GM18909 (cell line): ENCODE measurements around the gene ST3GAL6.

Source experiments
- ATAC-seq: cut with Tn5 transposase; IDR thresholded peaks from one replicate; pipeline ENCODE4 v1.9.1; 2021; ENCODE audit warnings: mild to moderate bottlenecking; ENCODE audit not compliant: unreplicated experiment, poor library complexity

The ST3GAL6 gene

GRCh38 chr3:98737301-98737700 lies 25.8 kb upstream of the ST3GAL6 start:
- ATAC-seq, result no peak

DNA sequence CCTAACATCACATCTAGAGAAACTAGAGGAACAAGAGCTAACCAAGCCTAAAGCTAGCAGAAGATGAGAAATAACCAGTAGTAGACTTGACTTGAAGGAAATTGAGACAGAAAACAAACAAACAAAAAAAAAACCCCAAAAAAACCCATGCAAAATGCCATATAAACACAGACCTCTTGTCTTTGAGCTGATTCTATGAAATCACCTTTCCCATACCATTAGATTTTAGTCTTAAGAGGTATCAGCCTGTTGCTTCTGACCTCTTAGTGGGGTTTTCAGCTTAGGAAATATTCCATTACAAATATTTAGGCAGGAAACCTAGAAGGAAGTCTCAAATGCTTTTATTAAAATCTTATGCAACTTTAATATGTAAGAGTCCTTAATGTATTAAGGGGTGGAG lies 23.9 kb upstream of the ST3GAL6 start:
- no peak for ATAC-seq

DNA sequence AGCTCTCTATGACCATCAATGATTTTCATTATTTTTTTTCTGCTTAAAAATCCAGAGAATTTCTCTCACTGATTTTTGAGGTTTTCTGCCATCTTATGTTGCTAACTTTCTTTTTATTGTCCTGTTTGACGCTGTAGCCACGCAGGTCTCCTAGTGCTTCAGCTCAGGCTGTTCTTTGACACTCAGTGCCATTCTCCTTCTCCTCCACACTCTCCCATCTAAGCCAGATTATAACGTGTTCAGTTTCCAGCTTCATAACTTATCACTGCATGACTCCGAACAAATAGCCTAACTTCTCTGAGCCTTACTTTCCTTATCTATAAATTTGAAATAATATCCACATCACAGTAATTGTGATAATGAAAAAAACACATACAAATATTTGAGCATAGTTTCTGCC lies 22.8 kb upstream of the ST3GAL6 start:
- ATAC-seq, result no peak

DNA sequence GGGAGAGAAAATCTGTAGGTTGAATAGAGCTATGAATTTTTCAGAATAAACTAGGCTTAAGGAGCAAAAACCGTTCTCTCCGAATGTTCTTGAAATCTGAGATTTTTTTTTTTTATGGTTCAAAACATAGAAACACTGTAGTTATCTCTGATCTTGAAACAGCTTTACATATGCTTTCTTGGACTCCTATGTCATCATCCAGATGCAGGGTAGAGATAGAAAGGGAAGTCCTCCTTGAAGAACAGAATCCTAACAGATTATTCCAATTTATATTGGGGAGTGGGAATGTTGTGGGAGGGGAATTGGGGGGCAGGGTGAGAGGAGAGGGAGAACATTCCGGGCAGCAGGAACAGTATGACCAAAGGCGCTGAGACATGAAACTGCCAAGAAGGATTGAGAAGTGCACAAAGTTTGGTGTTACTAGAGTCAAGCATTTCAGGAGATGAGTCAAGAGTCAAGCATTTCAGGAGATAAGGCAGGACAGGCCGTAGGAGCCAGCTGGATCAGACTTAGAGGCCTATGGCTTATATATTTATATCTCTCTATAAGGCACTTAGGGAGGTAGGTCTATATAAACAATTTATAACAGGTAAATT lies 21.9 kb upstream of the ST3GAL6 start:
- ATAC-seq, result no peak

DNA sequence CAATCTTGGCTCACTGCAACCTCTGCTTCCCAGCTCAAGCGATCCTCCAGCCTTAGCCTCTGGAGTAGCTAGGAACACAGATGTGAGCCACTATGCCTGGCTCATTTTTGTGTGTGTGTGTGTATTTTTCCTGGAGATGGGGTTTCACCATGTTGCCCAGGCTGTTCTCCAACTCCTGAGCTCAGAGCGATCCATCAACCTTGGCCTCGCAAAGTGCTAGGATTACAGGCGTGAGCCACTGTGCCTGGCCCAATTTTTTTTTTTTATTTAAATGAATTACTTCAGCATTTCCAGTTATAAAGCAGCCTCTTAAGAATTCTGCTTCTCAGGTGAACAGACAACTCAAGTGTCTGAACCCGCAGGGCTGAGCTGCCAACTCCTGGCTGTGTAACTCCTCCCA lies 20.1 kb upstream of the ST3GAL6 start:
- no peak for ATAC-seq

GRCh38 chr3:98744283-98744682 lies 18.9 kb upstream of the ST3GAL6 start:
- no peak for ATAC-seq

GRCh38 chr3:98745718-98746117 lies 17.4 kb upstream of the ST3GAL6 start:
- peak; percentile 15 for ATAC-seq

GRCh38 chr3:98746122-98746521 lies 17.0 kb upstream of the ST3GAL6 start:
- ATAC-seq, result no peak

DNA sequence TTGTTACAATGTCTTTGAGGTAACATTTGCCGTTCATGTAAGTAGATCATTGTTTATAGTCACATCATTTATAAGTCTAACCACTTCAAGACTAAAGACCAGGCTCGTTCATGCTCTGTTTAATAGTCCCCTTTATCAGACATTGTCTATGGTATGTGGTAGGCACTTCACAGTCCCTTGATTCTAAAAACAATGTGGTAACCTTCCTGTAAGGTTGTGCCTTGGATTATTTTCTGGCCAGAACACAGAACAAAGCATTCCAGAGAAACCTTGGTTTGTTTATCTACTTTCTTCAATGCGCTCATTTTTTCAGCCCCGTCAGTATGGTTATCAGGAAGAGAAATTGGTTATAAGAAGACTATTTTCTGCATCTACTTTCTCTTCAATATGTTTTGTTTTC lies 16.3 kb upstream of the ST3GAL6 start:
- no peak for ATAC-seq

DNA sequence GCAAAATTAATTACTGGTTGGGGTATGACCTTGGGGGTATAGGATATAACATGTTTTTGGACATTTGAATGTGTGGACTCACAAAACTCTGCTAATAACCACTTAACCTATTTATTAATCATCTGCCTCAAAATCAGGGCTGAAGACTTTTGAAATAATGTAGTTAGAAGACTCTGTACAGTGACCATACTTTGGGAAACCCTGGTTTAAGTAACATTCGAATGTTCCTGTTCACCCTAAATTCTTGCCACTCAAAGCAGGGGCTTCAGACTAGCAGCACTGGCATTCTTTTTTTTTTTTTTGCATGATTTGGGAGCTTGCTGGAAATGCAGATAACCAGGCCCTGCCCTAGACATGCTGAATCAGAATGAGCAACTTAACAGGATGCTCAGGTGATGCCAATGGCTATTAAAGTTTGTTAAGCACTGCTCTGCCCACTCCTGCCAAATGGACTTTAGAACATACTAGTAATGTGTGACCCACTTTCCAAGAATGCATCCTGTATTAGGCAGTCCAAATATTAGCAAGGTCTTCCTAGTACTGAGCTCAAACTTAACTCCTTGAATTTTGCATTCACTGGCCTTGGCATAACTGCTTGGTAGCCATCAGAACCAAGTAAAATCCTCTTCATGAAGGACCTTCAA lies 12.7 kb upstream of the ST3GAL6 start:
- no peak for ATAC-seq

GRCh38 chr3:98754483-98754882 lies 8.7 kb upstream of the ST3GAL6 start:
- no peak for ATAC-seq

- no peak for ATAC-seq
These were observed 7.5 kb upstream of the ST3GAL6 start for GRCh38 chr3:98755601-98756000.

DNA sequence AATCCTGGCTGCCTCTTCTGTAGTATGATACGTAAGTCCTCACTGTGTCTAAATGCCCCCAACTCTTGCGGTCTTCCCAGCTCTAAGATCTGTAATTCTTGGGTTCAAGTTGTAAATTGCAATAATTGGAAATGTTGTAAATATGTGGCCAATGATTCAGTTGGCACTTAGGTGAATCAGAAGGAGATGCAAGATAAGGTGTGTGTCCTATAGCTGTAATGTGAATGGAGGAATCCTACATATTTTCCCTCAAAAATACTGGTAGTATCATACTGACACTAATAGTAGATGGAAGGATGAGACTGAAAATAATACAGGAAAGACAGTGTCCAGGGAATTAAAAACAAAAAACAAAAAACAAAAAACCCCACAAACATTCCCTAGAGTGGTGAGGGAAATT lies 3.5 kb upstream of the ST3GAL6 start:
- no peak for ATAC-seq

GRCh38 chr3:98761643-98762229 lies 1.4 kb upstream of the ST3GAL6 start:
- no peak for ATAC-seq

DNA sequence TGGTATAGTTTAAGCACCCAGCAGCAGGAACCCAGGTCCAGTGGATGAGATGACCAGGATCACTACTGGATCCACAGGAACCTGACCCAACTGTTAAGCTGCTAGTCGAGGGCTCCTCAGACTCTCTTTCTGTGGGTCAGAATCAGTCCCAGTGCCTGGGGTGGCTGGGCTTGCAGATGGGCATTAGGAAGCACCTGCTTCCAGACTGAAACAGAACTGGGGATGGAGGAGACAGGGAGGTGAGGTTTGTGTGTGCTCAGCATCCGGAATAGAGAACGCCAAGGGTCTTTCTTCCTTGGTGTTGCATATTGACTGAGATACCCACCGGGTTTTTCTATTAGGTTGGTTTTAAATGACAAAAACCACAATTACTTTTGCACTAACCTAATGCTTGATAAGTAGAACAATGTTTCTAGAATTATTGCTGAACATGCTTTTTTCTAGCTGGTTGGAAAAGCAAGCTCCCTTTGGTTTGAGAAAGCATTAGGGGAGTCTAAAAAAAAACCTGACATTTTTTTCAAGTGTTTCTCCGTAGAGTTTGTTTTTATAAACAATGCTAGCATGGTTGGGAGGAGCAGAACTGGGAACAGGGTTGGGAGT lies 779 bp downstream of the ST3GAL6 start:
- ATAC-seq, result no peak

- ATAC-seq, result no peak
These were observed 1.3 kb downstream of the ST3GAL6 start for GRCh38 chr3:98764472-98764884.

- no peak for ATAC-seq
These were observed 2.6 kb downstream of the ST3GAL6 start for GRCh38 chr3:98765721-98766120.

DNA sequence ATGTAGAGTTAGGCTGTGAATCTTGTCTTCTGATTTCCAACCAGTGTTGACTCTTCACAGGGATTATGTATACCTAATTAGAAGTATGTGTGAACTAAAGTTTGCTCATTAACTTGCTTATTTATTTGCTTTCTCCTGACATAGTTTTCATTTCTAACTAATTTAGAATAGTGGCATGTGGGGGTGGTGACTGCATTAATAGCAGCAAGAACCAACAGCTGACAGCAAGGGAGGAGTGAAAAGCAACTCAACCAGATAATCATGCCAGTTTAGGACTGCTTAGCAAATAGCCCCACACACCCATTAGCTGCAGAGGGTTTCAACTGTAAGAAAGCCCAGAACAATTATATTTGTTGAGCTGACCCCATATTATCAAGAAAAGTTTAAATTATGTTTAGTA lies 3.8 kb downstream of the ST3GAL6 start:
- ATAC-seq, result no peak

GRCh38 chr3:98768961-98769360 lies 5.8 kb downstream of the ST3GAL6 start:
- ATAC-seq, result no peak

GRCh38 chr3:98769448-98769847 lies 6.3 kb downstream of the ST3GAL6 start:
- ATAC-seq, result no peak

DNA sequence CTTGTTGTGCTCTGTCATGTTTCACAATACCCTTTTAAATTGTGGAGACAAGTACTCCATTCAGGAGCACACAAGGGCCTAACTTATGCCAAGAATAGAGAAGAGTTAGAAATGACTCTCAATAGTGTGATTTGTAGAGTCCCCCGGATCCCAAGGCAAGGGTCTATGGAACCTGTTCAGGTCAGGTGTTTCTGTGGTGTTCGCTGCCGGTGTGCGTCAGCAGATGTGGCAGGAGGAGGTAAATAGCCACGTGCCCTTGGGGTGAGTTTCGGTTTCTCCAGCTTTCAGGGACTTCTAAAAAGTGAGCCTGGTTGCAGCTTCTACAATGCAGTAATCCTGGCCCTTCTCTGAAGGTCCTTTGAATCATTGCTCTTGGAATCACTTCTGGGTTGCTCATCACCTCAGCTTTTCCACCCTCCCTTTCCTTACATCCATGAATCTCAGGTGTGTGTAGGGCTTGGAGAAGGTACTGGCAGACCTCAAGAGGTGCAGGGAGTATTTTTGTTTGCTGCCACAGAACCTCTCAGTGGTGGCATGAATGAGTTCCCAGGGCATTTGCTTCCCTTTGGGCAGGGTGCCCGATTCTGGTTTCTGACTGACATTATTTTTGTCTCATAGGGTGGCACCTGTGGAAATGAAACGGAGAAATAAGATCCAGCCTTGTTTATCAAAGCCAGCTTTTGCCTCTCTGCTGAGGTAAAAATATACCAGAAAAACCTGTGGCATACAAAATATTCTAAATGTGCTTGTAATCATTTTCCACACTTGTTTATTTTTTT lies 7.3 kb downstream of the ST3GAL6 start:
- peak; percentile 84 for ATAC-seq
